CD14-positive monocyte (primary cell): ENCODE measurements around the gene JMJD7. TPM values are rescaled to one million over a fixed set of nuclear protein-coding genes. Genes with fewer than 3 reads are reported as not detected.

Source experiments
- DNase-seq, 3 donors: peaks; one replicate each; pipeline ENCODE4 v3.0.0-alpha.2; 2011 to 2022
- H2AFZ ChIP-seq: 2 replicates; pipeline ENCODE4 v1.6.0; 2012; ENCODE audit warnings: mild to moderate bottlenecking, low read depth, low read length, inconsistent platforms; ENCODE audit not compliant: insufficient read depth, poor library complexity, severe bottlenecking
- H3K27ac ChIP-seq, 2 donors: 1 replicate in 1 of 2; 2 replicates in 1 of 2; pipeline ENCODE4 v1.5.1; 2012 to 2013; ENCODE audit warnings: low read length in 2 of 2, control low read depth in 1 of 2, inconsistent platforms in 1 of 2, low read depth in 1 of 2, mild to moderate bottlenecking in 1 of 2
- H3K27me3 ChIP-seq, 2 donors: one replicate each; pipeline versions ENCODE4 v1.6.0 to v1.6.1; 2011 to 2013; ENCODE audit warnings: low read length in 2 of 2; ENCODE audit not compliant: control insufficient read depth in 2 of 2, insufficient read depth in 2 of 2
- H3K36me3 ChIP-seq, 2 donors: replicated peaks in 1 of 2; 1 replicate in 1 of 2; 2 replicates in 1 of 2; pipeline versions ENCODE4 v1.5.1 to v1.6.1; 2012 to 2013; ENCODE audit warnings: low read length in 2 of 2, control low read depth in 1 of 2, inconsistent platforms in 1 of 2, mild to moderate bottlenecking in 1 of 2; ENCODE audit not compliant: insufficient read depth in 2 of 2, control insufficient read depth in 1 of 2
- H3K4me1 ChIP-seq, 2 donors: 1 replicate in 1 of 2; 2 replicates in 1 of 2; pipeline versions ENCODE4 v1.5.1 to v1.6.1; 2012 to 2013; ENCODE audit warnings: low read length in 2 of 2, control low read depth in 1 of 2, inconsistent platforms in 1 of 2, mild to moderate bottlenecking in 1 of 2, moderate library complexity in 1 of 2; ENCODE audit not compliant: insufficient read depth in 2 of 2, control insufficient read depth in 1 of 2
- H3K4me2 ChIP-seq: replicated peaks from 2 replicates; pipeline ENCODE3; 2012; ENCODE audit warnings: low read length, moderate library complexity, mild to moderate bottlenecking; ENCODE audit not compliant: poor library complexity, severe bottlenecking; ENCODE audit errors: extremely low read depth
- H3K4me3 ChIP-seq, 3 experiments: fragments of 200-600 bp in 1 of 3; sonication (generic) in 1 of 3; replicated peaks in 1 of 3; 1 replicate in 2 of 3; 2 replicates in 1 of 3; pipeline ENCODE4 v1.5.1; 2011 to 2013; ENCODE audit warnings: low read length in 3 of 3, mild to moderate bottlenecking in 3 of 3, control low read depth in 2 of 3, low read depth in 2 of 3, inconsistent platforms in 1 of 3, moderate library complexity in 1 of 3
- H3K79me2 ChIP-seq: 2 replicates; pipeline ENCODE4 v1.6.0; 2012; ENCODE audit warnings: mild to moderate bottlenecking, control low read depth, inconsistent platforms, low read length, moderate library complexity; ENCODE audit not compliant: insufficient read depth
- H3K9ac ChIP-seq: 2 replicates; pipeline ENCODE4 v1.6.0; 2017; ENCODE audit warnings: low read length, mild to moderate bottlenecking; ENCODE audit not compliant: insufficient read depth, poor library complexity, severe bottlenecking
- H3K9me3 ChIP-seq, 2 donors: replicated peaks in 1 of 2; 1 replicate in 1 of 2; 2 replicates in 1 of 2; pipeline versions ENCODE4 v1.5.1 to v1.6.1; 2012 to 2013; ENCODE audit warnings: low read length in 2 of 2, control low read depth in 1 of 2; ENCODE audit not compliant: control insufficient read depth in 1 of 2, insufficient read depth in 1 of 2
- H4K20me1 ChIP-seq: 2 replicates; pipeline ENCODE4 v1.6.0; 2012; ENCODE audit warnings: mild to moderate bottlenecking, low read length, control low read depth, moderate library complexity; ENCODE audit not compliant: insufficient read depth
- H3K27ac Mint-ChIP-seq, 7 donors: one replicate each; pipeline ENCODE4 v1.8.0; 2020; ENCODE audit warnings: mild to moderate bottlenecking in 7 of 7, mixed read lengths in 7 of 7, moderate library complexity in 6 of 7, inconsistent platforms in 2 of 7
- H3K27me3 Mint-ChIP-seq, 3 donors: one replicate each; pipeline ENCODE4 v1.8.0; 2021 to 2022; ENCODE audit warnings: low read depth in 3 of 3, mild to moderate bottlenecking in 3 of 3, mixed read lengths in 3 of 3, moderate library complexity in 3 of 3, inconsistent platforms in 1 of 3
- H3K36me3 Mint-ChIP-seq, 2 donors: one replicate each; pipeline ENCODE4 v1.8.0; 2020; ENCODE audit warnings: mixed read lengths in 2 of 2, inconsistent platforms in 1 of 2, mild to moderate bottlenecking in 1 of 2
- H3K4me1 Mint-ChIP-seq: one replicate; pipeline ENCODE4 v1.8.0; 2020; ENCODE audit warnings: mild to moderate bottlenecking, mixed read lengths
- H3K4me3 Mint-ChIP-seq, 2 donors: one replicate each; pipeline ENCODE4 v1.8.0; 2020; ENCODE audit warnings: mild to moderate bottlenecking in 2 of 2, mixed read lengths in 2 of 2, moderate library complexity in 1 of 2
- H3K9me3 Mint-ChIP-seq, 7 donors: one replicate each; pipeline ENCODE4 v1.8.0; 2020 to 2022; ENCODE audit warnings: mixed read lengths in 7 of 7, mild to moderate bottlenecking in 6 of 7, moderate library complexity in 6 of 7, inconsistent platforms in 2 of 7
- CTCF ChIP-seq: fragments of 200-600 bp; IDR thresholded peaks from one replicate; pipeline ENCODE4 v1.8.0; 2022; ENCODE audit warnings: antibody characterized with exemption, mild to moderate bottlenecking
- WGBS: methylation state at CpG from one replicate; pipeline ENCODE4 v1.1.5; 2013; ENCODE audit warnings: missing lambda C conversion rate; ENCODE audit not compliant: insufficient coverage; 5-methylcytosine and 5-hydroxymethylcytosine counted together
- intact Hi-C, 2 donors: fragments of 100-400 bp; cut with micrococcal nuclease; formaldehyde crosslinking; loops; one replicate each; pipeline versions ENCODE4 v1.15.0 to v1.15.1; 2023
- polyA plus RNA-seq, 3 donors: library from polyadenylated mRNA; depleted of rRNA in 1 of 3; unstranded in 2 of 3; stranded (reverse) in 1 of 3; fragments of 300-500 nt in 2 of 3; fragments of >200 nt in 1 of 3; fragmentation: Illumina TruSeq in 2 of 3; gene quantifications; 1 replicate in 2 of 3; 2 replicates in 1 of 3; pipeline ENCODE4 v1.2.3, GENCODE V29; 2012 to 2021

Gene JMJD7
- polyA plus RNA-seq, 3 donors: 11.3 to 18.8 (median 15.2) TPM

GRCh38 chr15:41881550-41881919, 53.6 kb downstream of the JMJD7 start:
- H3K79me2 ChIP-seq: no peaks in the 10 kb centered on the region
- H3K9me3 ChIP-seq: no peaks in the 10 kb centered on the region
- H3K4me1 Mint-ChIP-seq: peaks cover 10% of the 10 kb centered on the region
- no peak overlapping the region for H3K4me3 ChIP-seq
- H3K4me2 ChIP-seq: peak overlapping the region; percentile 29
- TF ChIP-seq CTCF: no peak
- H3K4me1 ChIP-seq: peaks cover 0 to 2% of the 10 kb centered on the region in 2 donors
- peaks cover 4 to 31% of the 10 kb centered on the region in 2 donors for H3K27me3 ChIP-seq
- H3K27me3 Mint-ChIP-seq: peaks cover 27 to 34% (median 29%) of the 10 kb centered on the region in 3 donors
- intact Hi-C loops: no loop called here
- peaks cover 6 to 13% of the 10 kb centered on the region in 2 donors for H3K36me3 Mint-ChIP-seq
- no peak overlapping the region for H3K9ac ChIP-seq
- no peak for DNase-seq
- peak overlapping the region in 1 of 2 donors; percentile 79 for H3K4me3 Mint-ChIP-seq
- no peak overlapping the region for H3K27ac ChIP-seq
- H3K36me3 ChIP-seq: no peaks in the 10 kb centered on the region
- H4K20me1 ChIP-seq: no peaks in the 10 kb centered on the region
- H3K27ac Mint-ChIP-seq: peak overlapping the region in 1 of 7 donors; percentile 27
- H3K9me3 Mint-ChIP-seq: peaks cover 0 to 5% (median 0%) of the 10 kb centered on the region in 7 donors
- WGBS: 52% methylated on average over 8 of the region's 10 CpGs
- H2AFZ ChIP-seq: peak overlapping the region; percentile 50

- Histone ChIP-seq H3K9me3 (no peaks in the 10 kb centered on the region), H3K27me3 (peaks cover 4 to 31% of the 10 kb centered on the region in 2 donors), H3K4me3 (no peak overlapping the region), H3K4me2 (peak overlapping the region; percentile 29), H3K79me2 (no peaks in the 10 kb centered on the region), H4K20me1 (no peaks in the 10 kb centered on the region), H3K36me3 (no peaks in the 10 kb centered on the region), H3K9ac (no peak overlapping the region), H3K4me1 (peaks cover 0 to 2% of the 10 kb centered on the region in 2 donors), H2AFZ (peak overlapping the region; percentile 50), H3K27ac (no peak overlapping the region)
- intact Hi-C loops: no loop called here
- Mint-ChIP-seq H3K9me3 (peaks cover 0 to 5% (median 0%) of the 10 kb centered on the region in 7 donors), H3K4me3 (peak overlapping the region; percentile 31 to 49), H3K4me1 (peaks cover 10% of the 10 kb centered on the region), H3K27me3 (peaks cover 27 to 34% (median 29%) of the 10 kb centered on the region in 3 donors), H3K36me3 (peaks cover 6 to 13% of the 10 kb centered on the region in 2 donors), H3K27ac (no peak overlapping the region)
- no peak for TF ChIP-seq CTCF
- WGBS: 13% methylated on average over 53 of the region's 81 CpGs
- no peak for DNase-seq
Measured at GRCh38 chr15:41881920-41882688, 54.2 kb downstream of the JMJD7 start.
